Skeletal muscle cell (primary cell): ENCODE measurements around the gene UBE2D4.
"Not testable (repeated sequence)": the region's sequence is repeated elsewhere in the genome, so short reads cannot be mapped to it uniquely, and the experiment has no call there.

Source experiments
- DNase-seq: peaks from one replicate; pipeline ENCODE4 v3.0.0-alpha.2; 2010; ENCODE audit warnings: low read depth
- H3K4me3 ChIP-seq: 2 replicates; pipeline ENCODE4 v1.5.1; 2011; ENCODE audit warnings: low read depth, mild to moderate bottlenecking, control low read depth, low read length, moderate library complexity

The UBE2D4 gene

GRCh38 chr7:43954524-43955228 is 28.4 kb downstream of the UBE2D4 start:
- DNase-seq: peak; percentile 23
- H3K4me3 ChIP-seq: no peak overlapping the region

GRCh38 chr7:43956027-43956426 is 29.8 kb downstream of the UBE2D4 start:
- H3K4me3 ChIP-seq: no peak overlapping the region
- no peak for DNase-seq

- DNase-seq: no peak
- no peak overlapping the region for H3K4me3 ChIP-seq
These were observed 34.7 kb downstream of the UBE2D4 start for GRCh38 chr7:43960933-43961332.

- not testable (repeated sequence) for H3K4me3 ChIP-seq
These were observed 40.2 kb downstream of the UBE2D4 start for GRCh38 chr7:43966392-43966791.

GRCh38 chr7:43968172-43969040 is 42.2 kb downstream of the UBE2D4 start:
- H3K4me3 ChIP-seq, DNase-seq: not testable (repeated sequence)

More at GRCh38 chr7:43966392-43966791, 40.2 kb downstream of the UBE2D4 start:
- not testable (repeated sequence) for DNase-seq

GRCh38 chr7:43969586-43969985 is 43.4 kb downstream of the UBE2D4 start:
- not testable (repeated sequence) for DNase-seq

GRCh38 chr7:43970698-43971097 is 44.5 kb downstream of the UBE2D4 start:
- not testable (repeated sequence) for DNase-seq, H3K4me3 ChIP-seq

More at GRCh38 chr7:43969586-43969985, 43.4 kb downstream of the UBE2D4 start:
- H3K4me3 ChIP-seq: not testable (repeated sequence)

- DNase-seq, H3K4me3 ChIP-seq: not testable (repeated sequence)
These were observed 47.9 kb downstream of the UBE2D4 start for GRCh38 chr7:43974033-43974573.

GRCh38 chr7:43974725-43975482 is 48.7 kb downstream of the UBE2D4 start:
- DNase-seq, H3K4me3 ChIP-seq: not testable (repeated sequence)

GRCh38 chr7:43977525-43977924 is 51.3 kb downstream of the UBE2D4 start:
- no peak for DNase-seq
- H3K4me3 ChIP-seq: no peak overlapping the region

- DNase-seq, H3K4me3 ChIP-seq: not testable (repeated sequence)
These were observed 51.9 kb downstream of the UBE2D4 start for GRCh38 chr7:43978102-43978501.

GRCh38 chr7:43982848-43983247 is 56.6 kb downstream of the UBE2D4 start:
- DNase-seq, H3K4me3 ChIP-seq: not testable (repeated sequence)

GRCh38 chr7:43983736-43984135 is 57.5 kb downstream of the UBE2D4 start:
- not testable (repeated sequence) for H3K4me3 ChIP-seq, DNase-seq

- not testable (repeated sequence) for H3K4me3 ChIP-seq
- peak; percentile 11 for DNase-seq
These were observed 59.9 kb downstream of the UBE2D4 start for GRCh38 chr7:43985904-43986864.

GRCh38 chr7:43987476-43987875 is 61.2 kb downstream of the UBE2D4 start:
- not testable (repeated sequence) for DNase-seq, H3K4me3 ChIP-seq

GRCh38 chr7:43990011-43990585 is 63.9 kb downstream of the UBE2D4 start:
- H3K4me3 ChIP-seq, DNase-seq: not testable (repeated sequence)

GRCh38 chr7:43990829-43991228 is 64.6 kb downstream of the UBE2D4 start:
- DNase-seq, H3K4me3 ChIP-seq: not testable (repeated sequence)

- peak; percentile 9 for DNase-seq
- not testable (repeated sequence) for H3K4me3 ChIP-seq
These were observed 66.7 kb downstream of the UBE2D4 start for GRCh38 chr7:43992896-43993295.
